NCI-H2227 (cell line): ENCODE data around the gene TPH1.

Experiments
- DNase-seq: peaks from one replicate; lab custom pipeline; 2025; ENCODE audit not compliant: unreplicated experiment; lab: John Stamatoyannopoulos, UW

Gene TPH1

GRCh38 chr11:18046116-18046777 is at the start of gene TPH1:
TSS of gene TPH1 (minus strand) at chr11:18046269. CDS start at chr11:18040762, 5,507 bp downstream.
- DNase-seq, result peak; percentile 67

- no peak for DNase-seq
Observed at GRCh38 chr11:18093959-18094358, 47.9 kb upstream of the TPH1 start.

- DNase-seq, result no peak
Observed at GRCh38 chr11:18091731-18092130, 45.7 kb upstream of the TPH1 start.

- no peak for DNase-seq
Observed at GRCh38 chr11:18088966-18089365, 42.9 kb upstream of the TPH1 start.

- no peak for DNase-seq
Observed at GRCh38 chr11:18088366-18088765, 42.3 kb upstream of the TPH1 start.

GRCh38 chr11:18081551-18081950 is 35.5 kb upstream of the TPH1 start:
- peak; percentile 36 for DNase-seq

- DNase-seq, result no peak
Observed at GRCh38 chr11:18080451-18080850, 34.4 kb upstream of the TPH1 start.

- no peak for DNase-seq
Observed at GRCh38 chr11:18078909-18079308, 32.8 kb upstream of the TPH1 start.

- DNase-seq, result no peak
Observed at GRCh38 chr11:18075444-18075843, 29.4 kb upstream of the TPH1 start.

GRCh38 chr11:18071098-18071705 is 25.1 kb upstream of the TPH1 start:
- DNase-seq, result peak; percentile 49

- DNase-seq, result no peak
Observed at GRCh38 chr11:18067372-18067771, 21.3 kb upstream of the TPH1 start.

GRCh38 chr11:18066626-18067025 is 20.6 kb upstream of the TPH1 start:
- no peak for DNase-seq

- DNase-seq, result peak; percentile 18
Observed at GRCh38 chr11:18065572-18065971, 19.5 kb upstream of the TPH1 start.

- DNase-seq, result no peak
Observed at GRCh38 chr11:18064450-18065054, 18.5 kb upstream of the TPH1 start.

GRCh38 chr11:18063862-18064434 is 17.9 kb upstream of the TPH1 start:
- DNase-seq, result peak; percentile 80

GRCh38 chr11:18063125-18063524 is 17.1 kb upstream of the TPH1 start:
- no peak for DNase-seq

GRCh38 chr11:18061351-18061750 is 15.3 kb upstream of the TPH1 start:
- DNase-seq, result no peak

- DNase-seq, result no peak
Observed at GRCh38 chr11:18056561-18057181, 10.6 kb upstream of the TPH1 start.

GRCh38 chr11:18054511-18055103 is 8.5 kb upstream of the TPH1 start:
- no peak for DNase-seq

- DNase-seq, result no peak
Observed at GRCh38 chr11:18050848-18051247, 4.8 kb upstream of the TPH1 start.

GRCh38 chr11:18036456-18036855 is 9.6 kb downstream of the TPH1 start:
- no peak for DNase-seq
